ENCODE measurements around the gene CNOT3.
"Not testable (repeated sequence)": the region's sequence is repeated elsewhere in the genome, so short reads cannot be mapped to it uniquely, and the experiment has no call there.

The CNOT3 gene

DNA sequence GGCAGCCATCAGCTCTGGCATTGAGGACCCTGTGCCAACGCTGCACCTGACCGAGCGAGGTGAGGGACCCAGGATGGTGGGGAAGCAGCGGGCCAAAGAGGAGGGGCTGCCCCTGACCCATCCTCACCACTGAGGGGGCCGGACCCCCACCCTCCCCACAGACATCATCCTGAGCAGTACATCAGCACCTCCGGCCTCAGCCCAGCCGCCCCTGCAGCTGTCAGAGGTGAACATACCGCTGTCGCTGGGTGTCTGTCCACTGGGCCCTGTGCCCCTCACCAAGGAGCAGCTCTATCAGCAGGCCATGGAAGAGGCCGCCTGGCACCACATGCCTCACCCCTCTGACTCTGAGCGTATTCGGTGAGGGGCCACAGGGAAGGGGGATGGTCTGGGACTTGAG is 14.7 kb downstream of the CNOT3 start:
- DNase-seq, result no peak

DNA sequence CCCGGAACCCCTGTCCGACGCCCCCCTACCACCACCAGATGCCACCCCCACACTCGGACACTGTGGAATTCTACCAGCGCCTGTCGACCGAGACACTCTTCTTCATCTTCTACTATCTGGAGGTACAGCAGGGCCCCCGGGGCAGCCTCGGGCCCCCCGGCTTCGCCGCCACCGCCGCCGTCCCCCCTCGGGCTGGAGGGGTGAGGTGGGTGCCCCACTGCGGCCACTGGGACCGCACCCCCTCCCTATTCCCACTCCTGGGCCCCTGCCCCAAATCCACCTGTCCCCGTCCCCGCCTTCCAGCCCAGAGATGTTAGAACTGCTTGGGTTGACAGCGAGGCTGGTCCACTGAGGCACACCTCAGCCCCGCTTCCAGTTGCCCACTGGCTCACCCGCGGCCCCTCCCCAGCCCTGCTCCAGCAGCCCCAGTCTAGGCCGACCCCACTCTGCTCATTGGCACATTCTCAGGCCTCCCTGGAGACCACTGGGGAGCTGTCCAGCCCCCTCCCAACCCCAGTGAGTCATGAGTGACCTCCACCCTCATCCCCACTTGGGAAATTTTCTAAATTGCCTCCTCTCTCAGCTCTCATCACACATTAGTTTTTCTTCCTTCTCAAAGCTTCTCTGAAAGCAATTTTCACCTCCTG is 15.4 kb downstream of the CNOT3 start:
- no peak for DNase-seq

DNA sequence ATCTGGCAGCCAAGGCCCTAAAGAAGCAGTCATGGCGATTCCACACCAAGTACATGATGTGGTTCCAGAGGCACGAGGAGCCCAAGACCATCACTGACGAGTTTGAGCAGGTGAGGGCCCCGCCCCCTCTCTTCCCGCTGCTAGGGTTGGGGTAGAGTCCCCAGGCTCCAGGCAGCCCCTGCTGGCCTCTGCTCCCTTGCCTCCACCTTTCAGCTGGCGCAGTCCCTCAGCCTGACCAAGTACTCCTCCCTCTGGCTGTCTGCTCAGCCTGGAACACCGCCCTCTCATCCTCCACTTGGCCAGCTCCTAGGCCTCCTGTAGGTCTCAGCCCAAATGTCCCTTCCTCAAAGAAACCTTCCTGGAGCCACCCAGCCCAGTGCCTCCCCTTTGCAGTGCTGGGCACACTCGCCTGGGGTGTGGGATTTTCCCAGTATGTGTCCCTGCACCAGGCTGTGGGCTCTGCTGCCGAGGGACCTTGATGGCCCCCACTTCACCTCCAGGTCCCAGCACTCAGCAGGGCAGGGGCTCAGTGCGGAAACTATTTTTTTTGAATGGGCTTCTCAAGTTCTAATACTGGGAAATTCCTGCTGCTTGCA is 16.3 kb downstream of the CNOT3 start:
- DNase-seq, result no peak

DNA sequence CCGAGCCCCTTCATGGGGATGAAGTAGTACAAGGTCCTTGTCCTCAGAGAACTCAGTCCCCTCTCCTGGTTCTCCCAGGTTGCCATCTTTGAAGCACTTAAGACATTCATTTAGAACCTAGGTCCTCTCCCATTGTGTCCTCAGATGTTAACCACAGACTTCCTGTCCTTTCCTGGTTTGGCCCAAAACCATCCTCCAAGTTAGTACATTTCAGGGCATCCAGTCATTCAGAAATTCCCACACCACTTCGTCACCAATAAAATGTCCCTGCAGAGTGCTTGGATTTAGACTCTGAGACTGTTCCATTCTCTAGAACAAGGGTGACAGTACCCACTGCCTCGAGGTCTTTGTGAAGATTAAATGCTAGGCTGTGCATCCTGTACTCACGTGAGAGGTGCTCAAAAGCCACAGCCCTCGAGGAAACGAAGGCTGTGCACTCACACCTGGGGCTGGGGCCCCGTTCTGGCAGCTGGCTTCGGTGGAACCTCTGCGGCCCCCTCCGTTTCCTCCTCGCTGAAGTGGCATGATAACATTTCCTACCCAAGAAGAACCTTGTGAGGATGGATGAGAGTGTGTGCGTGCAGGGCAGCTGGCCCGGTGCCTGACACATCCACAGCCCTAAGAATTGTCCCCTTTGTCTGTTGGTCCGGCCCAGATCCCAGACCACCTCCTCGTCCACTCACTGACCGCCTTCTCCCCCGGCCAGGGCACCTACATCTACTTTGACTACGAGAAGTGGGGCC is 17.2 kb downstream of the CNOT3 start:
- DNase-seq, result no peak

DNA sequence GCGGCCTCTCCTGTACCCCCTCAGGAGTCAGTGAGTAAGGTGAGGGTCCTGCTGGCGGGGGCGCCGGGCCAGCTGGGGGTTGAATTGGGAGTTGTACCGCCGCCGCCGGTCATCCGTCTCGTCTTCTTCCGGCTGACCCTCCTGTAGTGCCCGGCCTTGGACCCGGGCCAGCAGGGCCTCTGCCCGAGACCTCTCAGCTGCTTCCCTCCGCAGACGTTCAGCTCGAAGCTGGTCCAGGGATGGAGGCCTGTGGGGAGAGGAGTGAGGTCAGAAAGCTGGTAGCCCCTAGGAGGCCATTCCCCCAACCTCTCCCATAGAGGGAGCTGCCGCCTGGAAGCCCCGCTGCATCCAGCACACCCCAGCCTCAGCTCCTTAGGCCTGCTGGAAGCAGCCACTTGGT is 18.1 kb downstream of the CNOT3 start:
- DNase-seq, result no peak

DNA sequence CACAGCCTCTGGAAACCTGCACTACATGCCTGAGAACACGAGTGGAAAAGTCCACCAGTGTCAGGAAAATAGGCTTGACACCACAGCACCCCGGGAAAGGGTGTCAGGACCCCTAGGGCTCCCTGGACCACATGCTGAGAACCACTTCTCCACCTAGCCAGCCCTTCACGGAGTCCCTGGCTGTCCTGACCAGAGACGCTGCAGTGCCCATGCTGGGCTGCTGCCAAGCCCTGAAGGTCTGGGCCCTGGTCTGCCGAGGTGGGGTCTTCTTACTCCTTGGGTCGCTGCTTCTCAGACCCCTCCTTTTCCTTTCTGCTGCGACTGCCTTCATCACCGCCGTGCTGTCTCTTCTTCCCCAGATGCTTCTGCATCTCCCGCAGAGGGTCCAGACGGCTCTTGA is 18.9 kb downstream of the CNOT3 start:
- DNase-seq, result no peak

DNA sequence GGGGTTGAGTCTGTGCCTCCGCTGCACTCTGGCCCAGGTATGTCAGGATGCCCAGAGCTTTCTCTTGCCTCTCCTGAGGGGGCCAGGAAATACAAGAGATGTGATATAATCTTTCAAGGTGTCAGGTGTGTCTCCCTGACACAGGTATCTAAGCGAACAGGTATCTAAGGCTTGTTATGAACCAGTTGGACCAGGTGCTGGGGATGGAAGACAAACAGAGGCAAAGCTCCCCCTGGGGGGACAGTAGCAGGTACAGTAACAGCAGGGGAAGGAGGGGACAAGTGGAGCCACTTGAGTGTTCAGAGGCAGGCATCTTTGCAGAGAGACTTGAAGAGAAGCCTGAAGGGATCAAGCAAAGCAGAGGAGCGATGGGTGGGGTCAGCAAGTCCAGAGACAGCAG is 19.4 kb downstream of the CNOT3 start:
- DNase-seq, result no peak

DNA sequence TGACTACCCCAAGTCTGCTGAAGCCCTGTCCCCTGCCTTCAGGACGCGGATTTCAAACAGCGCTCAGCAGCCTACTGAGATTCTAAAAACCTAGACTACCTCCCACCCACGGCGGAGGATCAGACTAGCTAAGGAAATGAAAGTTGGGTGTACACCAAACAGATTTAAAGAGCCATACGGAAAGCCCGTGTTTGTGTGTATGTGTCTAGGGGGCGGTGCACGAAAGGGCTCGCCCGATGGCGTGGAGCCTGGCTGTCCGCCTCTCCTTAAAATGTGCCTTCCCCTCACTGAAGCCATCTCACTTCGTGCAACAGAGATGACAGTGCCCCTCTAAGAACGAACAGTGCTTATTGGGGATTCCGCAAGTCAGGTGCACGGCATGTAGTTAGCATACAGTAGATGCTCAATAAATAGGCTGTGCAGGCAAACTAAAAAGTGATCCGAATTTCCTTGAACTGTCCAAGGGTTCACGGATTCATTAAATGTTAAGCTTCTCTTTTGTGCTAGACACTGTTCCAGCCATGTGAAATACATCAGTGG is 21.3 kb downstream of the CNOT3 start:
- no peak for DNase-seq

DNA sequence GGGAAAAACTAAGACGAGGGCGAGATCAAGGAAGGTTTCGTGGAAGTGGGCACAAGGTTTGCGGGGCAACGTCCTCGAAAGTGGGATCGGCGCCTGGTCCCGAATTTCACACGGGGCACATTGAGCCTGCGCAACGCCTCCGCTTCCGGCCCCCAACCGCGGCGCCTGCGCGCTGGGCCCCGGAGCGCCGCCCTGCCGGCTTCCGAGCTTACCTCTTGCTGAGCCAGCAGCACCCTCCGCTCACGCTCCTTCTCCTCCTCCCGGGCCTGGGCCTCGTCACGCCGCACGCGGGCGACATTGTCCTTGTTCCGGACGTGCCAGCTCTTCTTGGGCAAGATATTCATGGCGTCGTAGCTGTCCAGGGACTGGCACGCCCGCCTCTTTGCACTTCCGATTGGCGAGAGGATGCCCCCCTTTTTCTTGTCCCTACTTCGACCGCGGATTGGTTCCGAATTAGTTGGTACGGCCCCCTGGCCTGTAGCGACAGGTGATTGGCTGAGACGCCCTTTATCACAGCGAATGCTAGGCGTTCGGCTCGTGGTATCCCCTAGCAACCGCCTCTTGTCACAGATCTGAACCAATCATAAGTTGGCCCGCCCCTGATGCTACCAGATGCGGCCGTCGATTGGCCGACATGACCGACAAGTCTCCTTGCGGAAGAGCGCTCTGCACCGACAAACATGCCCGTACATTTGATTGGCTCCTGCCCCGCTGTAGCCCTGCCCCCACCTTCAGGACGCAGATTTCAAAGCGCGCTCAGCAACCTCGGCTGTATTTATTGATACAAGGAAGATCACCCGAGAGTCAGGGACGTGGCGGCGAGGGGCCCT is 22.0 kb downstream of the CNOT3 start, which contains the start of gene LENG1:
Gene LENG1 (minus strand): TSS at position 370 of the 830 bp plus-strand sequence. CDS start 26 bp downstream, at position 344.
- peak; percentile 99 to 100 for DNase-seq

DNA sequence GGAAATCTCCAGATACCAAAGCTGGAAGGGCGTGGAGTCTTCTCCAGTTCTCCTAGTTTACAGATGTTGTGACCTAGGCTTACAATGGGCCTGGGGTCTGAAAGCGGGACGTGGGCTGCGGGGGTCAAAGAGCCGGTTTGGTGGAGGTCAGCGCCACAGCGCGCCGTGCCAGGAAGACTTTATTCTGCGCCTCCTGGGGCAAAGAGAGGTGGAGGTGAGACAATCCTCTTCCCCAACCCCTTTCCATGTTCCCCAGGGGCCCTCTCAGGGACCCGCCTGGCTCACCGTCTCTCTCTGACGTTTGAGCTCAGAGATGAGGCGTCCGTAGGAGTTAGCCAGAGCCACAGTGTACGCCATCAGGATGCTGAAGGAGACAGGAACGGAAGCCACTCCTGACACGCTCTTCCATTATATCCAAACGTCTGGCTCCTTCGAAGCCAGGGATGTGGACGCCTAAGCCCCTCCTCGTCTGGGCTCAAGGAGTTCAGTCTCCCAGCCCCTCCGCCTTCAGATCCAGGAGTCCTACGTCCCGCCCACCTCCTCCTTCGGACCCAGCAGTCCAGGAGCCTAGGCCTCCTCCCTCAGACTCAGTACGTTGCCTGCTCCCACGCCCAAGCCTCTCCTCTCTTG is 22.7 kb downstream of the CNOT3 start:
- no peak for DNase-seq

DNA sequence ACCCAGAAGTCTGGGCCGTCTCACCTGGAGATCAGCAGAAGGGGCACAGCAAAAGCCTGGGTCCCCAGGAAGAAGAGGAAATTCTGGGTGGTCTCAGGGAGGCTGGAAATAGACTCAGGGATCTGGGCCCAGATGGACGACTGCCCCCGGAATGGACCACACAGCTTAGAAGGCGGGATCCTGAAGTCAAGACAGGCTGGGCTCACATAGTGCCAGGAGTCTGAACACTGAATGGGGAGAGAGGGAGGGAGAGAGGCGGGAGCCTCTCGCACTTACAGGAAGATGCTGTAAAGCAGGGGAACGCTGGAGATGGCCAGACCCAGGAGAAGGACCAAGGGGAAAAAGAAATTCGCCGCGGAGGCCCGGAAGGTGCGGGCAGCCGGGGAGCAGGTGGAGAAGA is 23.3 kb downstream of the CNOT3 start:
- no peak for DNase-seq

DNA sequence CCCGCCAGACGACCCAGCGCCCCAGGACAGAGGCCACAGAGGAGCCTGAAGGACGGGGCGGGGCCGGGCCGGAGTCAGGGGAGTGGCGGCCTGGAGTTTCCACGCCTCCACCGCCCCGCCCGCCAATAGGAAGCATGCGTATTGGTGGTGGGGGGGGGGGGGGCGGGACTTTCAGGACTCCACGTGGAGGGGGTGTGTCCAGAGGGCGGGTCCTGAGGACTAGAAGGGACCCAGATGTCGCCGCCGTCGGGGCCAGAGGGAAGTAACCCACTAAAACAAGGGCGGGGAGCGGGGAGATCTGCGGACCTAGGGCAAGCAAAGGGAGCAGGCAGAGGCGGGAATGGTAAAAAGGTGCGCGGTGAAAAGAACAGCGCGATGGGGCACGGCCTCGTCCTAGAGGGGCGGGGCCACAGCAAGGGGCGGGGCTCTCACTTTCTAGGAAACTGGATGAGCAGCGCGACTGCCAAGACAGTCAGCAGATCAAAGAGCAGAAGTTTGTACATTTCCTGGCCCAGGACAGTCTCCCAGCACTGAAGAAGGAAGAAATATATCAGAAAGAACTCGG is 24.8 kb downstream of the CNOT3 start:
- peak in 1 of 2 donors; percentile 63 for DNase-seq

DNA sequence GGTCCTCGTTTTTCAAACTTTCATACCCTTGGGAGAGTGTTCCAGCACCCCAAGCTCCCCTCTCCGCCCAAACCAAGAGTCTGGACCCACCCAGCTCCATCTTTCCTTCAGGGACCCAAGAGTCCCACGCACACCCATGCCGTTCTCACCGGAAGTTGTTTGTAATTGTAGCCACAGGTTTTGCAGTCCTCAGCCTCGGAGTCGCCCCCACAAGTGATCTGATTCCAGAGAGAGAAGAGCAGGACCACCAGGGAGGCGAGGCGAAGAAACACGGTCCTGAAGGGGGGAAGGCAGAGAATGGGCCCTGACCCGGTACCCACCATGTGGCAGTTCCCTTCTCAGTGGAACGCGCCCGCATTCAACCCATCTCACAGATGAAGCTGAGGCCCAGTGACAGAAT is 25.3 kb downstream of the CNOT3 start:
- DNase-seq, result no peak

DNA sequence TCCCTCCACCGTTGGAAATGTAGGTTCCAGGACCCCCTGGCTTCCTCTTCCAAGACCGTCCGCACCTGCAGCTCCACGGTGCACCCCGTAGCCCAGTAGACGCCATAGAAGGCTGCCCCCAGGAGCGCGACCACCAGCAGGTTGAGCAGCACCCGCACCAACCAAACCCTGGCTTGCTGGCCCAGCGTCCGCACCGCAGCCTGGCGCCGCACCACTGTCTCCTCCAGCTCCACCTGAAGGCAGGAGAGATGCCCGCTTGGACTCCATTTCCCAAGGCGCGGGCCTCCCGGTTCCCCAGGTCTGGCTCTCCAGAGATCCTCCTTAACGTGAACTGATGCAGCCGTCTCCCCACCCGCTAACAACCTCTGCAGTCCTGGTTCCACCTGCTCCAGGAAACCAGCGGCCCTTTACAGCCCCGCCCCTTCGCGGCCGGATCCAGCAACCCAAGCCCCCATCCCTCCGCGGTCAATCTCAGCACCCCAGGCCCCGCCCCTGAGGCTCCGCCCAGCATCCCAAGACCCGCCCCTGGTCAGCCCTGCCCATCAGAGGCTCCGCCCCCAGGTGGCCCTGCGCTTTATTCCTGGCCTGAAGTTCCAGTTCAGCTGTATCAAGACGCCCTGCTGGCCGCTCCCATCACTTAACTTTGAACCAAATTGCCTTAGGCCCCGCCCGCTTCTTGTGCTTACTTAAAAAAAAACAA is 27.0 kb downstream of the CNOT3 start:
- peak in 1 of 2 donors; percentile 18 for DNase-seq

DNA sequence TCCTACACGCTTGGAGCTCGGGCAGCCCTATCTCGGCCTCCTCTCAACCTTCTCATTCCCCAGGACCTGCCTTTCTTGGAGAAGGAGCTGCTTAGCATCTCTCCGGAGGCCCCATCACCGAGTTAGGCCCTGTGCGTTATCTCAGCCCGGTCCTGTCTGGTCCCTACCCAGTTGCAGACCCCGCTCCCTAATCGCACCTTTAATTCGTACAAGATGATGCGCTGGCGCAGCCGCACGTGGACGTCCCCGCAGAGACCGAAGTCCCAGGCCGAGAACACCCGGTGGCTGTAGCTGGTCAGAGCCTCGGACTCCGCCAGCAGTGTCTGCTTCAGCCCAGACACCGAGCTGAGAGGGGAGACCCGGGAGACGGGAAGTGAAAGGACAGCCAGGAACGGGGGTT is 27.7 kb downstream of the CNOT3 start:
- no peak for DNase-seq

DNA sequence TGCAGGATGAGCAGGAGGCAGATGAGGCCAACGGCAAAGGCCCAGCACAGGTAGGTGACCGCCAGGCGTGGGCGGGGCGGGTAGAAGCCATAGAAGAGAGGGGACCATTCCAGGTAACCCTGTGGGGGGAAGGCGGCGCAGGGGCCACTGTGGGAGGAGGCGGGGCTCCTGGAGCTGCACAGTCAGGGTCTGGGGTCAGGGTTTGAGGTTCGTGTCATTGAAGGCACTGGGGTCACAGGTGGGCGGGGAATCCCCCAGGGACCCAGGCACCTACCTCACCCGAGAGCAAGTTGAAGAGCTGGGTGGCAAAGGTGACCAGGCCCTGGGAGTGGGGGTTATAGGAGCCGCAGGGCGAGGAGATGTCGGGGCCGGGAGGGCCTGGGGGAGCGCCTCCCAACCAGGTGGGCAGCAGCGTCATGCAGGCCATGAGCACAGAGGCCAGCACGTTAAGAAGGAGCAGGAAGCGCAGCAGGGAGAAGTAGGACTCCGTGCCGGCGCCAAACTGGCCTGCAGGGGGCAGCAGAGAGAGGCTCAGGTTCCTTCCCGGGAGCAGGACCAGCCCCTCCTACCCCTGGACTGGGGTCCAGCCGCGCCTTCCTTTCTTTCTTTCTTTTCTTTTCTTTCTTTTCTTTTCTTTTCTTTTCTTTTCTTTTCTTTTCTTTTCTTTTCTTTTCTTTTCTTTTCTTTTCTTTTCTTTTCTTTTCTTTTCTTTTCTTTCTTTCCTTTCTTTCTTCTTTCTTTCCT is 30.8 kb downstream of the CNOT3 start:
- DNase-seq, result peak; percentile 51 to 82

DNA sequence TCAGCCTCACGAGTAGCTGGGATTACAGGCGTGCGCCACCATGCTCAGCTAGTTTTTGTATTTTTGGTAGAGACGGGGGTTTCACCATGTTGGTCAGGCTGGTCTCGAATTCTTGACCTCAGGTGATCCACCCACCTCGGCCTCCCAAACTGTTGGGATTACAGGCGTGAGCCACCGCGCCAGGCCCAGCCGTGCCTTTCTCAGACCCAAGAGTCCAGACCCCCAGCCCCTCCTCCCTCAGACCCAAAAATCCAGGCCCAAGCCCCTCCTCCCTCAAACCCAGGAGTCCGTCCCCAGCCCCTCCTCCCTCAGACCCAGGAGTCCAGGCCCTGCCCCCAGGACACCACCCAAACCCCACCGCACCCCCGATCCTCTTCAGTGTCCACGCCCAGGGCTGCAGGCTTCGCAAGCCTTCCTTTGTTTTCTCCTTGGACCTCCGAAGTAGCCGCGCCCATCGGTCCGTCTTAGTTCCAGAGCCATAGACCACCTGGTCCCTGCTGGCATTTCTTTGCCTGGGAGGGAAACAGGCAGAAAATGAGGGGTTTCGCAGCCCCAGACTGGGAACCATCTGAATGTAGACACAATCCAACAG is 31.7 kb downstream of the CNOT3 start:
- DNase-seq, result no peak

DNA sequence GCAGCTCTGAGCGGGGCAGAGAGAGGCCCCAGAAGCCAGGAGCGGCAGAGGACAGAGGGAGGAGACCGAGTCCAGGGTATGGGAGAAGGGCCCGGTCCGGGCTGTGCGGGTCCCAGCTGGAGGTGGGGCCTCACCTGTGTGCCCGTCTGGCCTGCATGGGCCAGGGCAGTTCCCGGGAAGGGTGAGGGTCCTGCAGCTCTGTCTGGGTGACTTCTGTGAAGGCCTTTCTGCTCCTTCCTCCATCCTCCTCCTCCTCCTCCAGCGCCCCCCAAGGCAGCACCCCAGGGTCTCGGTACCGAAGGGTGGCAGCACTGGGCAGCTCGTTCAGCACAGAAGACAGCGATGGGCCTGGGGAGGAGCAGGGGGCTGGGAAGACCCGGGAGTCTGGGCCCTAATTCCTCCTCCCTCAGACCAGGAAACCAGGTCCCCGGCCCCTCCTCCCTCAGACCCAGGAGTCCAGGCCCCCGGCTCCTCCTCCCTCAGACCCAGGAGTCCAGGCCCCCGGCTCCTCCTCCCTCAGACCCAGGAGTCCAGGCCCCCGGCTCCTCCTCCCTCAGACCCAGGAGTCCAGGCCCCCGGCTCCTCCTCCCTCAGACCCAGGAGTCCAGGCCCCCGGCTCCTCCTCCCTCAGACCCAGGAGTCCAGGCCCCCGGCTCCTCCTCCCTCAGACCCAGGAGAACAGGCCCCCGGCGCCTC is 34.3 kb downstream of the CNOT3 start:
- not testable (repeated sequence) for DNase-seq

Measured in hippocampal formation (tissue), 2 donors.